DMS153 (cell line): ENCODE data around the gene GNAS-AS1.

Experiments used
- DNase-seq: peaks from one replicate; lab custom pipeline; 2025; lab: John Stamatoyannopoulos, UW

The GNAS-AS1 gene

GRCh38 chr20:58808271-58809046, 42.2 kb downstream of the GNAS-AS1 start:
- DNase-seq, result no peak

DNA sequence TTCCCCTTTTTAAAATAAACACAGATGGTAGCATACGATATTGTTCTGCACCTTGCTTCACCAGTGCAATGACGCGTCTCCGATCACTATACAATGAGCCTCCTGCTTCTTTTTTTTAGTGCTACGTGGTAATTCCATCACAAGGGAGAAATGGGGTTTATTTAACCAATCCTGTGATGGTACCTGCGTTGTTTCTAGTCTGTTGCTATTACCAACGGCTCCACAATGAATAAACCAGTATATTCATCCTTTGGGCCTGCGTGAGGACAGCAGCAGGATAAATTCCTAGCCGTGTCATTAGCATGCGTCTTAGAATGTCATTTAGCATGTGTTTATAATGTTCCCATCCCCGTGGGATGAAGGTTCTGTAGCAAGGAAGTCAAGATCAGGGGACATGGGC, 42.9 kb downstream of the GNAS-AS1 start:
- no peak for DNase-seq

DNA sequence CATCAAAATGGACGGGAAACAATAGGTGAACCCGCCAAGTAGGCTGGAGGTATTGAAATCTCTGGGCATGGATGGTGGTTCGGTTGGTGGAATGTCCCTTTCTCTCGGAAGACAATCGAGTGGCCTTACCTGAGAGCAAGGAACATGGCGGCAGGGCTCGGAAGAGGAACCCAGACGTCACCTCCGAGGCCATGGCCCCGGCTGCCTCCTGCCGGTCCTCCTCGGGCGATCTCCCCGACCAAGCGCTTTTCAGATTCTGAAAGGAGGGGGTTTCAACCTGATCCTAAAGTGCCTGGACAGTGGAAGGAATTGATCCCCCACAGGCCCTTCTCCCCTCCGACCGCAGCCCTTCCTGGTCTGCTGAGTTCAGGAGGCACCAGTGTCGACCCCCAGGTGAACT, 47.2 kb downstream of the GNAS-AS1 start:
- DNase-seq, result no peak

DNA sequence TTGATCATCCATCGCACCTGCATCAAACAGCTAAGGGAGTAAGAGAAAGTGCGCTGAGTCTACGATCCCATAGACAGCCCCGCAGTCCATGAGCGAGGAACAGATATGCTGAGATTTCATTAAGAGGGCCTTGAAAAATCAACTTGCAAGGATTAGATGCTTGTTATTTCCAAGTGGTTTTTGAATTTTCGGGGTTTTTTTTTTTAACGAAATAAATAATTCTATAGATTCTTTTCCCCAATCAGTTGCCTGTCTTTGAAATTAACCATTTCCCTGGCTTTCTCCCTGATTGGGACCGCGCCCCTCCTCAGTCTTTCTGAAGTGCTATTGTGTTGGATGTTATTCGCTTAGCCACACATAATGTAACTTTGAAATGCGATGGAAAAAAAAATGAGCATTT, 48.6 kb downstream of the GNAS-AS1 start:
- no peak for DNase-seq

GRCh38 chr20:58800134-58800871, 50.4 kb downstream of the GNAS-AS1 start:
- DNase-seq, result no peak

DNA sequence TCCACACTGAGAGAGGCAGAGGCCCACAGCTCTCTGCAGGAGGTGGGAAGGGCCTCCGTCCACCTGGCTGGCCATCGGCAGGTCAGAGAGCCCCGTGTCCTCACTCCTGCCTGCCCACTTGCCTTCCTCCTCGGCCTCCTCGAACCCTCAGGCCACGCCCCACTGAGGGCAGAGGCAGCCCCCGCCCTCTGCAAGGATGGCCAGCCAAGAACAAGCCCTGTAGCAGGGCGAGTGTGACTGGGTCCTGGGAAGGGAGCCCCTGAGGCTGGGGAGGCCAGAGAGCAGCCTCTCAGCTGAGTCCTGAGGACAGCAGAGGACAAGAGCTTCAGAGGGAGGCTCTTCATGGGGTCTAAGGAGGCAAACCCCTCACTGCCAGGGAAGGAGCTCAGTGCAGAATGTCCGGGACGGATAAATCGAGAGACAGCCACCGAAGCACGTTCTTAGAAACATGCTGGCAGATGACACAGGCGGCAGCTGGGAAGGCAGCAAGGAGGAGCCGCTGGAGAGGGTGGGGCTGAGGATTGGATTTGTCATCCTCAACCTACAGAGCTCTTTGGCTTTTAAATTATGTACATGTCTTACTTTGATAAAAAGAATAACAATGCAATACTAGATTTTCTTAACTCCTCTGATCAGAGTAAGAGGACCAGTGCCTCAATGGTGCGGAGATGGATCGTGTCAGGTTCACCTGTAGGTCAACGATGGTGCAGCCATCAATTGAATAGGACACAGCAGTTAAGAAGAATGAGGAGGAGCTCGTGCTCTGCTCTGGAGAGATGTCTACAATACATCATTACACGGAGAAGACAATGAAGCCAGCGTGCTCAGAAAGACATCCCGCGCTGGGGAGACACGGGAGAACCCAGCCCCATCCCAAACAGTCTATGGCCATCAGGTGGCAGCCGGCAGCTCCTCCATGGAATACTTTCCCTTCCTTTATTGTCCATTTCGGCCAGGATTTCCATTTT, 53.0 kb downstream of the GNAS-AS1 start:
- no peak for DNase-seq

DNA sequence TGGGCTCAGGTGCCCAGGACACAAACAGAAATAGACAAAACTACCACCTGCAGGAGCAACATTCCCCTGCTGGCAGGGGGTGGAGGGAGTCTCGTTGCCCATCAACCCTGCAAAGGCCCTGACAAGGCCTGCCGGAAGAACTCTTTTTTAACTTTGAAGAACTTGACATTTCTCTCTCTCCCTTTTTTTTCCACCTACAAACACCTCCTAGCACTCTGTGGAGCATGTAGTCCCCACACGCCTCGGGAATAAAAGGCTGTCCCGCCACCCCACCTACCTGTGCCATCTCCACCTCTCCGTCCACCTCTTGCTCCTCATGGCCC, 54.8 kb downstream of the GNAS-AS1 start:
- DNase-seq, result no peak

DNA sequence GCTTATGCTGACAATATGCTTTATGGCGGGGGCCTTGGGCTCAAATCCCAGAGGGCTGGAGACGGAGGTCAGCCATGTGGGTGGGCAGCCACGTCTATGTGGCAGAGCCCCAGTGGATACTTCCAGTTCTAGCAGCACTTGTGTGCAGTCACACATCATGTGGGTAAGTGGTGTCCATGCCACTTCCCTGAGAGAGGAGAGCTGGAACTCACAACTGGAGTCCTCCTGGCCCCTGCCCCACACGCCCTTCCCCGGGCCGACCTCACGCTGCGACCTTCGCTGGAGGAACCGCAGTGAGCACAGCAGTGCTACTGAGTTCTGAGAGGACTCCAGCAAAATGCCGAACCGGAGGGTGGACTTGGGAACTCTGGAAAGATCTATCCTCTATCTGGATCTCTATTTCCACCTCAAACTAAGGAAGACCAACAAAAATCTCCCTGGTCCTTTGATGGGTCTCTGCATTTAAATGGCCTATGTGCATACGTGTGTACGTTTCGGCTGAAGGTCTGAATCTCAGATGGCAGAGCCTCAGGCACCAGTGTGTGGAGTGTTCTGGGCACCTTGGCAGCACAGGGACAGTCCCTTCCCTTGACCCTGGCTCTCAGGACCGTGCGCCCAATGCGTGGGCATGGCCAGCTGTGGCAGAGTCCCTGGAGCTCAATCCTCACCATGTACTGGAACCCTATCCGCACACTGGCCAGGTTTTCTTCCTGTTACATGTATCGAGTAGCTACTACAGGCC, 55.4 kb downstream of the GNAS-AS1 start:
- no peak for DNase-seq

DNA sequence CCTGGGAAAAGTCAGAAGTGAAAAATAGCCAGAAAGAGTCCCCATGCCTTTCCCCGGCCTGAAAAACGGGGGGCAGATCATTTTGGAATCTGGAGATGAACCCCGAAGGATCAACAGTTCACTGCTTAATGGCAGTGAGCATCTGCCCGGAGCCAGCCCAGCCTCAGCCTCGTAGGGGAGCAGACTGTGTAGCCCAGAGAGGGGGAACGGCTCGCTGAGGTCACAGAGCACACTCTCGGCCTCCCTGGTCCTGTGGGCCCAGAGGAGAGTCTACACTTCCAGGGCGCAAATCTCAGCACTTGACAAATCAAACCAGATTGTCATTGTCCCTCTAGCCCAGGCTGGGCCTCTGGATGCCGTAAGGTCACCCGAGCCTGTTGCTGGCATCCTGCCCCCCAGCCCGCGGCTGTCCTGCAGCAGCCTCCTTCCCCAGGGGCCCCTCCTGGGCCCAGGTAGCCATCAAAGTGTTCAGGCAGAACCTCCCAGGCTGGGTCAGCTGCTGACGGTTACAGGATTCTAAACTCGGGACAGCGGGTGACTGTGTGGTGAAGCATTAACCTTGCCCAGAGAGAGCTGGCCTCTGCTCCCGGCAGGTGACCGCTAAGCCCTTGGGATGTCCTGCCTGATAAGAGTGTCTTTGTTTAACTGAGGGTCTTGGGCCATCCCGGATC, 56.1 kb downstream of the GNAS-AS1 start:
- DNase-seq, result no peak

DNA sequence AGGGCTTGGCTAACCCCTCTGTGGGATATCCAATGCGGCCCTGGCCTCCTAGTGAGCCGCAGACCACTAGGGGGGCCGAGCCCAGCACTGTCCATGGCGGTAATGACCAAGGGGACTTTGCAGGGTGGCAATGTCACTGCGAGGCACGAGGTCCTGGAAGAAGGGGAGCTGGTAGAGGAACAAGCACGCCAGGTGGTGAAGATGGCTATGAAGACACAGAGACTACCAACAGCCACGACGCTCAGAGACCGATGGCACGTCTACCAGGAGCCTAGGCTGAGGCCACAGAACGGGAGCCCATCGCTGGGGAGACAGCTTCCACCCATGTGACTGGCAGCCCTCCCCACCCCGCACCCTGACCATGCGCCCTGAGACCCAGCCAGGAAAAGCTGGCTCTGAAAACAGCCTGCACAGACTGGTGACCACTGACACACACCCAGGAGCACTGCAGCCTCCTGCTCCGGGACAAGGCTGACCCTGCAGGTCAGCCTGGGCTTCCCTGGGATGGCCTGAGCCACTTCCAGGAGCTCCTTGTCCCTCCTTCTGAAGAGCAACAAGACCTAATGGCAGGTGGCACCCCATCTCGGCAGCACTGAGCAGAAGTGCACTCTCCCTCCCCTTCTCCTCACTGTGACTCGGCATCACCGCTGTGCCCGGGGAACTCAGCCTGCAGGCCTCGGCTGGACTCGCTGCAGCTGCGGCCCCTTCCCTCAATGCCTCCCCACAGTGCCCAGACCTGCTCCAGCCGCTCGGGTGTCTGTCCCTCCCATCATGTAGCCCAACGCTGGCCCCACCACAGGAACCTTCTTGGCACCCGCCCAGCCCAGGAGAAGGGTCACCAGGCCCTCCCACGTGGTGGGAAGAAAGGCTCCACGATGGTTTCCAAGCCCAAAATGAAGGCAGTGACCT, 56.9 kb downstream of the GNAS-AS1 start:
- DNase-seq, result no peak

DNA sequence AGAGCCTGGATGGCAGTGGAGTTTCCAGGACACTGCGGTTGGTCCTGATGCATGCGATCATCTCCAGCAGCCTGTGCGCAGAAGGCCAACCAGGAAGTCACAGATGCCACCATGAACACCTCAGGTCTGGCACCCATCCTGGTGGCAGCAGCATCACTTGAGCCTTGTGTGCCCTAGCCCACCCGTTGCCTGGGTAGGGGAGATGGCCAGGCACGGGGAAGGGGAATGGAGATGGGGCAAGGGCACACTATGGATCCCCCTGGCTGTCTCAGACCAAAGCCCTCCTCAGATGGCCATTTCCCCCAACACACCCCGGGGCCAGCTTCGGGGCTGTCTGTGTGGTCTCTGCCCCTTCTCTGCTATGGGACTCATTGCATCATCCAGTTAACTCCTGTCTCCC, 58.3 kb downstream of the GNAS-AS1 start:
- DNase-seq, result no peak

DNA sequence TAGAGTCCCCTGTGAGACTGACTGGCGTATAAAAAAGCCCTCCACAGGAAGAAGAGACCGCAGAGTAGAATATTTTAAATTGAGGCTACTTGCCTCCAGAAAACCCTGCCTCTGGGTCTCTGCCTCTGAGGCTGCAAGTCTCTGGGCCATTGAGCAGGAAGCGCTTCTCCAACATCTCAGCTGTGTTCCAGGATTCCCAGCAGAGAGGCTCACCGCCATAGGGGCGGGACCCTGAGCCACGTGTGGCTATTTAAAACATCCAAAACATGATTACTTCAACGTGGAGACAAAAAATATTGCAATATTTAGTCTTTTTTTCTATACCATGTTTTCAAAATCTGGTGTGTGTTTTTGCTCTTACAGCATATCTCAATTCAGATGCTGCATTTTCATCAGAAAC, 59.4 kb downstream of the GNAS-AS1 start:
- no peak for DNase-seq

DNA sequence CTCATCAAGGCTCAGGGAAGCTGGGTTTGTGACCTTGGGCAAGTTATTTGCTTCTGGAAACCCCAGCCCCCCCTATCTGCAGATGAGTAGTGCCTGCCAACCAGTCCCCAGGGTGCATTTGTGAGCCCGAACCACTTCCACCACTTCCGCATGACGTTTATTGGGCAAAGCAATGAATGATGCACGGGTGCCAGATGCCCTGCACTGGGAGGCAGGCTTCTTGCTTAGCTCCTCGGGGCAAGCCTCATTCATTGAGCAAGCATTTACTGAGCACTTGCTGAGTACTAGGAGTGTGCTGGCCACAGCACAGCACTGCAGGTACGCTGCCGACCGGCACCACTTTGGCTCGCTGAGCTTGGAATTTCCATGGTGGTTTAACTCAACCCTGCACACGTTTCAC, 60.2 kb downstream of the GNAS-AS1 start:
- DNase-seq, result no peak

DNA sequence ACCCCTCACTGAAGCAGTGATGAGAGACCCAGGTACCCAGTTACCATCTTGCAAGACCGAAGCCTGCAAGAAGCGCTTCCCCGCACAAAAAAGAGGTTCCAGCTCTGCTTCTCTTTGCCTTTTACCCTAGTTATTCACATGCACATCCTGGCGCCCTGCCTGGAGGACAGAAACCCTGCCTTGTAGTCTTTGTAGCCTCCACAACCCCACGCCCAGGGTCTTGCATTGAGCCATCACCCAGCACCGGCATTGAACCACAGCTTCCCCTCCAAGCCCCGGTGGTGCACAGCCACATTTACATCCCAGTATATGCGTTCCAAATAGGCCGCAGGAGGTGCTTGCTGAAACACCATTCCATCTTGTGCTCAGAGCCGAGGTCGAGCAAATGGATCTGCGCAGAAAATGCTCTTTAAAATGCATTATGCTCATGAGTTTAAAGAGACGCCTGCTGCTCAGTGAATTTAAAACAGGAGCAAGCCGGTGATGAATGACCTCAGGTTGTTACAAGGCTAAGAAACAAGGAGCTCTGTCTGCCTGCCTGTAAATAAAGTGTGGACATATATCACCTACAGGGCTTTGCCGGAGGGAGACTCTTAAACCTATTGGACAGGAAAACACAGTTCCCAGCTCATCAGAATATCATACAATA, 61.7 kb downstream of the GNAS-AS1 start:
- DNase-seq, result no peak

- no peak for DNase-seq
Measured at GRCh38 chr20:58787211-58788005, 63.3 kb downstream of the GNAS-AS1 start.

DNA sequence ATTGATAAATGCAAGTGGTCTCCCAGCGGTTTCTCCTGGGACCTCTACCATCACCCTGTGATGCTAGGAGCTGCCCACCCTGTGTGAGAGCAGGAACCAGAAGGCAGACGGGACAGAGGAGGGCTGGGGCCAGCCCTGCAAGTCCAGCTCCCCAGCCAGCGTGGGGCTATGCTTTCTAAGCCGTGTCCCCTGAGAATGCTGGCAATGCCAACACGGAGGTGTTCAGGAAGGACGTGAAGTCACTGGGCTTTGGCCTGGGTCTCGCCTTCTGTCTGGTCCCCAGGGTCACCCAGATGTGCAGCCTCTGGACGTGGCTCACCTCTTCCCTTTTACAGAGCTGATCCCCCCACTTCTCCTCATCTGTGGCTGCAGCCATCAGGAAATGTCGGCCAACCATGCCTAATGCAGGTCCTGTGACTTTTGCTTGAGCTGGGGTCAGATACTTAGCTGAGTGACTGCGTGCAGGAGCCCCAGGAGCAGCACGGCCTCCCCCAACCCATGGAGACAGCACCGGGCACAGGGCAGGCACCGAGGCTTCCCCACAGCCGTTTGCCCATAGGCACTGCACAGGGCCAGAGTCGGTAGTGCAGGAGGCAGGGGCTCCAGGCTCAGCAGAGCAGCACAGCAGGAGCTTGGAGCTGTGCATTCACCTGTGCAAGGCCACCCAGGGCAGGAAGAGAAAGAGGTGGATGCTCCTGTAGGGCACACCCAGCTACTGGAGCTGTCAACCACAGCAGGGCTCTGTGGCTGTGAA, 66.2 kb downstream of the GNAS-AS1 start:
- no peak for DNase-seq

- no peak for DNase-seq
Measured at GRCh38 chr20:58783511-58784011, 67.1 kb downstream of the GNAS-AS1 start.

DNA sequence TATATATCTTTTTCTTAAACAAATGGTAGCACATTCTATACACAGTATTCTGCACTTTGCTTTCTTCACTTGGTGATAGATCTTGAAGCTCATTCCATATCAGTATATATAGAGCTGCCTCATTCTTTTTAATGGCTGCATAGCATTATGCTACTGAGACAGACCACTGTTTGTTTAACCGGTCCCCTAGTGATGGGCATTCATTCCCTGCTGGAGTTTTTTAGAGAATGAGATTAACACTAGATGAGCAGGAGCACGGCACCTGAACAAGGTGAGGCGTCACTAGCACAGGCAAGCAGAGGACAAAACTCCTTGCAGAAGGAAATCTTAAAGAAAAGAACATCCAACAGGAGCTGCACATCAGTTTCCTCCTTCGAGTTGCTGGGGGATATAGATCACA, 69.6 kb downstream of the GNAS-AS1 start:
- DNase-seq, result no peak
